ENCODE data around the gene SOWAHA.

DNA sequence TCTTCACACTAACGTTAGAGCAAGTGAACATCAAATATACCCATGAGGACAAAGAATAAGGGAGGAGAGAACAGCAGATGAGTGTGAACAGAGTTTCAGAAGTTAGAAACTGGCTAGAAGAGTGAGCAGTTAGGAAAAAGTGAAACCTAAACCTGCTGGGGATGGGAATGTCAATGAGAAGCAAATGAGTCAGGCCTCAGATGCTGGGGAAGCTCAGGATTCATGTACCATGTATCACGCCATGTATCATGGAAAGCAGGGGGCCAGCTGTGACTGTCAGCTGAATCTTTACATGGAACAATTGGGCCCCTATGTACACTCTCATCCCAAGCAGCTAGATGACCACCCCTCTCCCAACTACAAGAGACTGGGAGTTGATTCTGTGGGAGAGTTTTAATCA is 37.0 kb downstream of the SOWAHA start:
- TF ChIP-seq, protein P1, sequence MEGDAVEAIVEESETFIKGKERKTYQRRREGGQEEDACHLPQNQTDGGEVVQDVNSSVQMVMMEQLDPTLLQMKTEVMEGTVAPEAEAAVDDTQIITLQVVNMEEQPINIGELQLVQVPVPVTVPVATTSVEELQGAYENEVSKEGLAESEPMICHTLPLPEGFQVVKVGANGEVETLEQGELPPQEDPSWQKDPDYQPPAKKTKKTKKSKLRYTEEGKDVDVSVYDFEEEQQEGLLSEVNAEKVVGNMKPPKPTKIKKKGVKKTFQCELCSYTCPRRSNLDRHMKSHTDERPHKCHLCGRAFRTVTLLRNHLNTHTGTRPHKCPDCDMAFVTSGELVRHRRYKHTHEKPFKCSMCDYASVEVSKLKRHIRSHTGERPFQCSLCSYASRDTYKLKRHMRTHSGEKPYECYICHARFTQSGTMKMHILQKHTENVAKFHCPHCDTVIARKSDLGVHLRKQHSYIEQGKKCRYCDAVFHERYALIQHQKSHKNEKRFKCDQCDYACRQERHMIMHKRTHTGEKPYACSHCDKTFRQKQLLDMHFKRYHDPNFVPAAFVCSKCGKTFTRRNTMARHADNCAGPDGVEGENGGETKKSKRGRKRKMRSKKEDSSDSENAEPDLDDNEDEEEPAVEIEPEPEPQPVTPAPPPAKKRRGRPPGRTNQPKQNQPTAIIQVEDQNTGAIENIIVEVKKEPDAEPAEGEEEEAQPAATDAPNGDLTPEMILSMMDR (IDR thresholded peaks at IDR 0.05) = no peak
- TF ChIP-seq POLR2A (IDR thresholded peaks at IDR 0.05) = no peak
